ENCODE measurements around the gene ZBTB7A. TPM values are rescaled to one million over a fixed set of nuclear protein-coding genes. Genes with fewer than 3 reads are reported as not detected.

ZBTB7A gene
- total RNA-seq, 1 donor from 2014 or later = 19.1 TPM

DNA sequence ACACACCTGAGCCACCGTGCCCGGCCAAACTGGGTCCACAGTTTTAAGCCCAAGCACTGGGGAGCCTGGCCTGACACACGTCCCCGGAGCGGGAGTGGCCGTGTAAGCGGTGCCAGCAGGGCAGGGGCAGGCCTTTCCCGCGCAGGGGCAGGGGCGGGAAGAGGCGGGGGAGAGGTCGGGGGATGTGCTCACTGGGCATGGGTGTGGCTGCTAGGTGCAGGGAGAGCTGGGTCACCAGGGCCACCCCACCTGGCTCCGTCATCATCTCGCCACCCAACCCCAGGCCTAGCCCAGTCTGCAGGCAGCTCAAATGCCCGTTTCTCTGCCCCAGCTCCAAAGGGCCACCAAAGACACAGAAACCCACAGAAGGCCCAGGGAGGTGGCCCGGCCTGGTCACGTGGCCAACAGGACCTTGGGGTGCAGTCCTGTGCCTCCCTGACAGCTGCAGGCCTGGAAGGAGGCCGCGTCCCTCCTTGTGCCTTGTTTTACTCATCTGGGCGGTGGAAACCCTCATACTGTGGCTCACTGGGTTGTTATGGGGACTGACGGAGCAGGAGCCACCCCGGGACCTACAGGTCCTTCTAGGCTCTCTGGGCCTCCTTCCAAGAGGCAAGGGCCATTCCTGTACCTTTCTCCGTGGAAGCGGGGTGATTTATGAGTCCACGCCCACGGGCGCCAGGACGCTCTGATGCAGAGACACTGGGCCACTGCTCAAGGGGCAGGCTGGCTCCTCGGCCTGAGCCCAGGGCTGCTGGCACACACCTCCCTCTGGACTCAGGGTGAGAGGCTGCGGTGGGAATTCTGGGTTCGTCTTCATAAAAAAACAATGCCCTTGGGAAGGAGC, 29.6 kb upstream of the ZBTB7A start:
- DNase-seq (ENCODE audit: low spot score, unreplicated experiment) = no peak
- H3K9me3 Mint-ChIP-seq (ENCODE audit: low read depth) = no peaks in the 10 kb centered on the region
- H3K4me1 Mint-ChIP-seq (ENCODE audit: low read depth) = no peaks in the 10 kb centered on the region
- H3K27ac Mint-ChIP-seq = no peak overlapping the region
- TF ChIP-seq, protein P1, sequence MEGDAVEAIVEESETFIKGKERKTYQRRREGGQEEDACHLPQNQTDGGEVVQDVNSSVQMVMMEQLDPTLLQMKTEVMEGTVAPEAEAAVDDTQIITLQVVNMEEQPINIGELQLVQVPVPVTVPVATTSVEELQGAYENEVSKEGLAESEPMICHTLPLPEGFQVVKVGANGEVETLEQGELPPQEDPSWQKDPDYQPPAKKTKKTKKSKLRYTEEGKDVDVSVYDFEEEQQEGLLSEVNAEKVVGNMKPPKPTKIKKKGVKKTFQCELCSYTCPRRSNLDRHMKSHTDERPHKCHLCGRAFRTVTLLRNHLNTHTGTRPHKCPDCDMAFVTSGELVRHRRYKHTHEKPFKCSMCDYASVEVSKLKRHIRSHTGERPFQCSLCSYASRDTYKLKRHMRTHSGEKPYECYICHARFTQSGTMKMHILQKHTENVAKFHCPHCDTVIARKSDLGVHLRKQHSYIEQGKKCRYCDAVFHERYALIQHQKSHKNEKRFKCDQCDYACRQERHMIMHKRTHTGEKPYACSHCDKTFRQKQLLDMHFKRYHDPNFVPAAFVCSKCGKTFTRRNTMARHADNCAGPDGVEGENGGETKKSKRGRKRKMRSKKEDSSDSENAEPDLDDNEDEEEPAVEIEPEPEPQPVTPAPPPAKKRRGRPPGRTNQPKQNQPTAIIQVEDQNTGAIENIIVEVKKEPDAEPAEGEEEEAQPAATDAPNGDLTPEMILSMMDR (IDR thresholded peaks at IDR 0.05; ENCODE audit: unreplicated experiment) = no peak
- H3K4me3 Mint-ChIP-seq (ENCODE audit: low read depth) = no peak overlapping the region
- H3K27me3 Mint-ChIP-seq = no peaks in the 10 kb centered on the region
- peaks cover 9% of the 10 kb centered on the region for H3K36me3 Mint-ChIP-seq (ENCODE audit: insufficient read depth)

DNA sequence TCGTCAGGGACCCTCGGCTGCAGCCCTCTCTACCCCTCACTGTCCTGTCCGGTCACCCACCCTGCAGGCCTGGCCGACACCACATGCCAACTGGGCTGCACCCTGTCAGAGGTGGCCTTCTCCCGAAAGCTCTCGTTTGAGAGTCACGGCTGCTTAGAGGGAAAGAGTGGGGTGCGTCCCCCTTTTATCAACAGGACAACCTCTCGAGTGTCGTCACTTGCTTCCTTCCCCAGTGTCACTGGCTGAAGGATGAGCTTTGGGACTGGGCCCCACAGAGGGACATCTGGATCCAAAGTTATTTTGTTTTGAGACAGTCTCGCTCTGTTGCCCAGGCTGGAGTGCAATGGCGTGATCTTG, 28.8 kb upstream of the ZBTB7A start:
- Mint-ChIP-seq H3K27me3 (no peaks in the 10 kb centered on the region), H3K4me3 (ENCODE audit: low read depth) (no peak overlapping the region), H3K36me3 (ENCODE audit: insufficient read depth) (peaks cover 10% of the 10 kb centered on the region), H3K4me1 (ENCODE audit: low read depth) (no peaks in the 10 kb centered on the region), H3K9me3 (ENCODE audit: low read depth) (no peaks in the 10 kb centered on the region), H3K27ac (no peak overlapping the region)
- TF ChIP-seq, protein P1 (IDR thresholded peaks at IDR 0.05; ENCODE audit: unreplicated experiment) = no peak
- no peak for DNase-seq (ENCODE audit: low spot score, unreplicated experiment)

DNA sequence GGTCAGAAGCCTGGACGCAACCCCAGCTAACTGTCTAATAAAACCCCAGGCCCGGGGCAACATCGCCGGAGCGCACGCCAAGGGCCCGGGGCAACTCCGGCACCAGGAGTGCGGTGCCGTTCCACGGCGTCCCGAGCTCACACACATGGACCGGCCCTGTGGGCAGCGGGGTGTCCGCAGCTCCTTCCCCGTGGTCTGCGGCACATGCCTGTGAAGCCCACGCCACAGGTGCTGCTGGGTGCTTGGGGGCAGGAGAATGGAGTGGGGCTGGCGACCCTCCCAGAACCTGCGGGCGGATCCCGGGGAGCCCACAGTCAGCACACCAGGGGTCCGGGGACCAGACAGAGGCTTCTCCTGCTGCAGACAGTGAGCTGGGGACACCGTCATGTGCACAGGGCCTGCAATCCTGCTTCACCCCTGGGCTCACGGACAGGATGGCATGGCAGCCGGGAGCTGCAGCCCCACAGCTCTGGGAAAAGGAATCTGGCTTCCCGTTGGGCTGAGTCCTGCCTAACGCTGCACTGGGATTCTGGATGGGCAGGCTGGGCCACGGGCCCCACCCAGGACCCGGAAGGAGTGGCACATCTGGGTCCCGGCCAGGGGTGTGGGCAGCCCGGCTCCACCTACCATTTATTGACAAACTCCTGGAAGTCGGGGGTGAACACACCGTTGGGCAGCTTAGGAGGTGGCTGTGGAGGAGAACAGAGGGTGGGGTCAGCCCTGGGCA, 28.2 kb upstream of the ZBTB7A start:
- Mint-ChIP-seq H3K36me3 (ENCODE audit: insufficient read depth) (peaks cover 9% of the 10 kb centered on the region), H3K27ac (no peak overlapping the region), H3K27me3 (no peaks in the 10 kb centered on the region), H3K9me3 (ENCODE audit: low read depth) (no peaks in the 10 kb centered on the region), H3K4me1 (ENCODE audit: low read depth) (no peaks in the 10 kb centered on the region), H3K4me3 (ENCODE audit: low read depth) (no peak overlapping the region)
- TF ChIP-seq, protein P1 (IDR thresholded peaks at IDR 0.05; ENCODE audit: unreplicated experiment) = no peak
- no peak for DNase-seq (ENCODE audit: low spot score, unreplicated experiment)

DNA sequence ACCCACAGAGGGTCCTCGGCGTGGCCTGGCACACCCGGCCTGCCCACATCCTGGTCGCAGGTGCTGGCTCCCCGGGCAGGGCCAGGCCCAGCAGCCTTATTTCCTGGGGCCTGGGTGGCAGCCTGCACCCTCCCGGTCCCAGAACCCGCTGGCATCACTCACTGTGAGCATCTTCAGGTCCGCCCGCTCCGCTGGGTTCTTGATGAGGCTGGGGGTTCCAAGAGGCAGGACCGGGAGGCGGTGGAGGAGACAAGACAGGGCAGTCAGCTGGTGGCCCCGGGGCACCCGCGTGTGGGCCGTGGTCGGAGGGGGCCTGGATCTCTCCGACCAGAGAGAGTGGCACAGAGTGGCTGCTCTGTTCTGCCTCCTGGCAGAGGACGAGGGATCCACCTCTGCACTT, 27.6 kb upstream of the ZBTB7A start:
- TF ChIP-seq, protein P1 (IDR thresholded peaks at IDR 0.05; ENCODE audit: unreplicated experiment) = no peak
- Mint-ChIP-seq H3K4me3 (ENCODE audit: low read depth) (no peak overlapping the region), H3K4me1 (ENCODE audit: low read depth) (no peaks in the 10 kb centered on the region), H3K9me3 (ENCODE audit: low read depth) (no peaks in the 10 kb centered on the region), H3K27me3 (no peaks in the 10 kb centered on the region), H3K27ac (no peak overlapping the region), H3K36me3 (ENCODE audit: insufficient read depth) (peaks cover 9% of the 10 kb centered on the region)
- no peak for DNase-seq (ENCODE audit: low spot score, unreplicated experiment)

DNA sequence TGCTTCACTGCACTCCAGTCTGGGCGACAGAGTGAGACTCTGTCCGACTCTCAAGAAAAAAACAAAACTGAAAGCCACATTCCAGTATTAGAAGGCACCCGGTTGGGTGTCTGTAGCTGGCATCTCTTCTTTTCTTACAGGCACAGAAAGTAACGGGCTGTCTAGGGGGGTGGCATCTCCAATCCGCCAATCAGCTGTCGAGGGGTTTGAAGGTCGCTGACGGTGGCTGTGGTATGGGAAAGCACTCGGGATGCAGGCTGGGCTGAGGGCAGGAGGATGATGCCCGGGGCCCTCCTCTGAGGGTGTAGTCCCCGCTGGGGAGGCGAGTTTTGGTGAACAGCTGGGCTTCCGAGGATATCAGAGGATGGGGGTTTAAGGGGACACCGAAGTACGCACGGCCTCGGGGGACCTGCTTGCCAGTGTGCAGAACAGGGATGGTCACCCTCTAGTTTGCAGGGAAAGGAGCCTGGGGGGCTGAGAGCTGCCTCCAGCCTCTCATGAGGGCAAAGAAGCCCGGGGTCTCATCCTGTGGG, 27.0 kb upstream of the ZBTB7A start:
- Mint-ChIP-seq H3K36me3 (ENCODE audit: insufficient read depth) (peaks cover 9% of the 10 kb centered on the region), H3K9me3 (ENCODE audit: low read depth) (no peaks in the 10 kb centered on the region), H3K4me3 (ENCODE audit: low read depth) (no peak overlapping the region), H3K27ac (no peak overlapping the region), H3K27me3 (no peaks in the 10 kb centered on the region), H3K4me1 (ENCODE audit: low read depth) (no peaks in the 10 kb centered on the region)
- no peak for DNase-seq (ENCODE audit: low spot score, unreplicated experiment)
- TF ChIP-seq, protein P1 (IDR thresholded peaks at IDR 0.05; ENCODE audit: unreplicated experiment) = no peak

All from progenitor cell of endocrine pancreas (in vitro differentiated cells).